OCI-LY7 (cell line): ENCODE results near the gene RALBP1. TPM values are rescaled to one million over a fixed set of nuclear protein-coding genes. Genes with fewer than 3 reads are reported as not detected.

Experiments
- BruUV-seq: library from RNA; stranded (reverse); fragments of 400-500 nt; replicated peaks from 2 replicates; lab custom pipeline; 2021; lab: Mats Ljungman, UMichigan
- CTCF ChIA-PET: fragments of 300-600 bp; sonication (Branson Sonifier 250); formaldehyde crosslinking; loops from one replicate; lab custom pipeline; 2022; ENCODE audit warnings: antibody characterized with exemption; ENCODE audit not compliant: unreplicated experiment; lab: Charles Lee
- POLR2A ChIA-PET: fragments of 300-600 bp; sonication (Branson Sonifier 250); formaldehyde crosslinking; loops from one replicate; lab custom pipeline; 2022; ENCODE audit warnings: antibody characterized with exemption; lab: Charles Lee
- DNase-seq: peaks from one replicate; pipeline ENCODE4 v3.0.0-alpha.2; 2015; ENCODE audit warnings: low spot score
- H2AFZ ChIP-seq: fragments of 200-600 bp; sonication (generic), shearing (Covaris generic); 2 replicates; pipeline ENCODE4 v1.6.1; 2014; ENCODE audit warnings: mild to moderate bottlenecking, antibody characterized with exemption, low read length, moderate library complexity
- H3K27ac ChIP-seq: fragments of 200-600 bp; sonication (generic); 2 replicates; pipeline ENCODE4 v1.5.1; 2014; ENCODE audit warnings: mixed run types, low read depth, mild to moderate bottlenecking, moderate library complexity, low read length, inconsistent platforms; ENCODE audit not compliant: poor library complexity, severe bottlenecking
- H3K36me3 ChIP-seq: fragments of 200-600 bp; sonication (generic); 2 replicates; pipeline ENCODE4 v1.6.1; 2014; ENCODE audit warnings: mild to moderate bottlenecking, antibody characterized with exemption, low read length, moderate library complexity, mixed read lengths; ENCODE audit not compliant: insufficient read depth
- H3K4me1 ChIP-seq: fragments of 200-600 bp; sonication (generic); 2 replicates; pipeline ENCODE4 v1.5.1; 2014; ENCODE audit warnings: mild to moderate bottlenecking, low read length; ENCODE audit not compliant: insufficient read depth, poor library complexity, severe bottlenecking
- H3K4me2 ChIP-seq: fragments of 200-600 bp; sonication (generic); 2 replicates; pipeline ENCODE4 v1.6.1; 2014; ENCODE audit warnings: mild to moderate bottlenecking, low read length
- H3K4me3 ChIP-seq: fragments of 200-600 bp; sonication (generic); 2 replicates; pipeline ENCODE4 v1.5.1; 2014; ENCODE audit warnings: mild to moderate bottlenecking, low read depth, low read length; ENCODE audit not compliant: poor library complexity, severe bottlenecking
- H3K79me2 ChIP-seq: fragments of 200-600 bp; sonication (generic); 2 replicates; pipeline ENCODE4 v1.6.1; 2016; ENCODE audit warnings: low read depth, mild to moderate bottlenecking, low read length, moderate library complexity, mixed read lengths; ENCODE audit not compliant: insufficient read depth
- H3K9me2 ChIP-seq: fragments of 200-600 bp; sonication (generic); 2 replicates; pipeline ENCODE4 v1.6.1; 2016; ENCODE audit warnings: mild to moderate bottlenecking, low read length, mixed read lengths; ENCODE audit not compliant: insufficient read depth
- H3K9me3 ChIP-seq: fragments of 200-600 bp; sonication (generic); 2 replicates; pipeline ENCODE4 v1.6.1; 2014; ENCODE audit warnings: mild to moderate bottlenecking, mixed run types, low read length, mixed read lengths
- H4K20me1 ChIP-seq: fragments of 200-600 bp; sonication (generic); 2 replicates; pipeline ENCODE4 v1.6.1; 2014; ENCODE audit warnings: mild to moderate bottlenecking, antibody characterized with exemption, low read length, moderate library complexity, mixed read lengths; ENCODE audit not compliant: insufficient read depth
- EZH2phosphoT487 ChIP-seq: fragments of 200-600 bp; sonication (generic); IDR thresholded peaks from 2 replicates; pipeline ENCODE4 v1.6.1; 2018; ENCODE audit warnings: low read depth, borderline replicate concordance, mild to moderate bottlenecking, mixed run types, antibody characterized with exemption, low read length, moderate library complexity, mixed read lengths
- intact Hi-C: fragments of 100-400 bp; cut with micrococcal nuclease; formaldehyde crosslinking; loops from one replicate; pipeline ENCODE4 v1.10.0; 2022; ENCODE audit not compliant: unreplicated experiment
- total RNA-seq, 2 experiments: library from RNA; depleted of rRNA in 1 of 2; stranded (reverse); fragments of >200 nt in 1 of 2; shearing (Covaris generic) in 1 of 2; gene quantifications; 2 replicates each; pipeline ENCODE4 v1.2.3, GENCODE V29; 2014 to 2022
- TF ChIP-seq, protein P1 (sequence below): fragments of 200-600 bp; sonication (generic); conservative IDR thresholded peaks from 2 replicates; pipeline ENCODE4 v1.5.1; 2014; ENCODE audit warnings: mild to moderate bottlenecking, antibody characterized with exemption, low read length, moderate library complexity, mixed read lengths

RALBP1 gene
- total RNA-seq, 2 experiments from 2014 or later: 78.5 to 96.0 TPM

DNA sequence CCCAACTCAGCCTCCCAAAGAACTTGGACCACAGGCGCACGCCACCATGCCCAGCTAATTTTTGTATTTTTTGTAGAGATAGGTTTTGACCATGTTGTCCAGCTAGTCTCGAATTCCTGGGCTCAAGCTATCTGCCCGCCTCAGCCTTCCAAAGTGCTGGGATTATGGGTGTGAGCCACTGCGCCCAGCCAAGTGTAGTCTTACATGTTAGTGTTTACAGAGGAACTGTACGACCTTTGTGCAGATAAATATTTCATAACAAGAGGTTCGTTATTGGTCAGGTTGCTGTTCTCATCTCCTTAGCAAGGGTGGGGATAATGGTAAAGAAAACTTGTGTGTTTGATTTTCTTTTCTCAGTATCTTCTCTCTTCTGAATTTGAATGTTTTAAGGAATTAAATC lies 46.5 kb downstream of the RALBP1 start:
- no TSS peak for BruUV-seq
- no peak for DNase-seq
- no peaks in the 10 kb centered on the region for H3K9me3 ChIP-seq
- no peak overlapping the region for H3K4me2 ChIP-seq
- no peak overlapping the region for H3K27ac ChIP-seq
- intact Hi-C loops: no loop called here
- no peak for TF ChIP-seq EZH2phosphoT487
- TF ChIP-seq, protein P1, sequence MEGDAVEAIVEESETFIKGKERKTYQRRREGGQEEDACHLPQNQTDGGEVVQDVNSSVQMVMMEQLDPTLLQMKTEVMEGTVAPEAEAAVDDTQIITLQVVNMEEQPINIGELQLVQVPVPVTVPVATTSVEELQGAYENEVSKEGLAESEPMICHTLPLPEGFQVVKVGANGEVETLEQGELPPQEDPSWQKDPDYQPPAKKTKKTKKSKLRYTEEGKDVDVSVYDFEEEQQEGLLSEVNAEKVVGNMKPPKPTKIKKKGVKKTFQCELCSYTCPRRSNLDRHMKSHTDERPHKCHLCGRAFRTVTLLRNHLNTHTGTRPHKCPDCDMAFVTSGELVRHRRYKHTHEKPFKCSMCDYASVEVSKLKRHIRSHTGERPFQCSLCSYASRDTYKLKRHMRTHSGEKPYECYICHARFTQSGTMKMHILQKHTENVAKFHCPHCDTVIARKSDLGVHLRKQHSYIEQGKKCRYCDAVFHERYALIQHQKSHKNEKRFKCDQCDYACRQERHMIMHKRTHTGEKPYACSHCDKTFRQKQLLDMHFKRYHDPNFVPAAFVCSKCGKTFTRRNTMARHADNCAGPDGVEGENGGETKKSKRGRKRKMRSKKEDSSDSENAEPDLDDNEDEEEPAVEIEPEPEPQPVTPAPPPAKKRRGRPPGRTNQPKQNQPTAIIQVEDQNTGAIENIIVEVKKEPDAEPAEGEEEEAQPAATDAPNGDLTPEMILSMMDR: no peak
- no peaks in the 10 kb centered on the region for H3K4me1 ChIP-seq
- no peaks in the 10 kb centered on the region for H3K9me2 ChIP-seq
- H2AFZ ChIP-seq: no peak overlapping the region
- peaks cover 4% of the 10 kb centered on the region; the same call in 1 of the 2 replicates for H4K20me1 ChIP-seq
- CTCF ChIA-PET: no interaction called here
- peaks cover 33% of the 10 kb centered on the region for H3K79me2 ChIP-seq
- H3K36me3 ChIP-seq: peaks cover 95% of the 10 kb centered on the region
- POLR2A ChIA-PET: interaction anchor here (0.6 to 1.0 kb wide), 4 partner anchors 11 to 170 kb away, joined by 3 to 5 read pairs (median 3); no protein-coding TSS in a partner anchor
- H3K4me3 ChIP-seq: no peak overlapping the region

DNA sequence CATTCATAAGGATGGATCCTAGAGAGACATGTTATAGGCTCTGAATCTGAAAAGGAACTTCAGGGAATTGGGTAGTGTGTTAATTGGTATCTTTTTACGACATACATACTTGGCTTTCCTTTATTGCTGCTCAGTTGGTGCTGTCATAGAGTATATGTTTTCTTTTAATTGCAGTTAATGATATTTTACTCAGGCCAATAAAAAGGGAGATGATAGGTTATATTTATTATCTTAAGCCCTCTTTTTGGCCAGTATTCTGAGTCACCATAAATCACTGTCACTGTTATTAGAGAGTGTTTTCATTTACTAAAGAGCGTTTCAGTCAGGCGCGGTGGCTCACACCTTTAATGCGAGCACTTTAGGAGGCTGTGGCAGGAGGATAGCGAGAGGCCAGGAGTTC lies 47.6 kb downstream of the RALBP1 start:
- H3K79me2 ChIP-seq: peaks cover 28% of the 10 kb centered on the region
- no peak for DNase-seq
- no peak overlapping the region for H3K4me2 ChIP-seq
- BruUV-seq: no TSS peak
- ChIA-PET POLR2A (interaction anchor here (0.6 to 1.0 kb wide), 2 partner anchors 11 to 46 kb away, joined by 4 read pairs; no protein-coding TSS in a partner anchor), CTCF (no interaction called here)
- intact Hi-C loops: no loop called here
- no peak overlapping the region for H3K4me3 ChIP-seq
- H4K20me1 ChIP-seq: peaks cover 4% of the 10 kb centered on the region; the same call in 1 of the 2 replicates
- H3K27ac ChIP-seq: no peak overlapping the region
- no peak overlapping the region for H2AFZ ChIP-seq
- peaks cover 95% of the 10 kb centered on the region for H3K36me3 ChIP-seq
- no peaks in the 10 kb centered on the region for H3K9me3 ChIP-seq
- H3K4me1 ChIP-seq: no peaks in the 10 kb centered on the region
- no peaks in the 10 kb centered on the region for H3K9me2 ChIP-seq
- TF ChIP-seq EZH2phosphoT487: no peak
- TF ChIP-seq, protein P1: no peak

DNA sequence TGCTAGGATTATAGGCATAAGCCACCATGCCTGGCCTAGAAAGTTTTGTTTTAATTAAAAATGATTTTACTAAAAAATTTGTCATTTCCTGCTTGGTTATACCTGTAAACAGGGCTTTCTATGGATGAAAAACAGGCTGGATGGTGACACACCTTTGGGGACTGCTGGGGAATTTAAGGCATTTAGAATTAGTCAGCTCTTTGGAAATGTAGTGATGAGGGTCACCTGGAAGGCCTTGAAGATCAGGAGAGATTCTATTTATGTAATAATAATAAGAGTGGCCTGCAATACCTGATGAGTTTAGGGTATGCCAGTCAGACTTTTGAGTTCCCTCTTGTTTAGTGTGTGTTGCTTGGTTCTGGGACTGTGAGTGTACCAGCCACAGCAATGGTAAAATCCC lies 51.1 kb downstream of the RALBP1 start:
- Histone ChIP-seq H3K4me2 (no peak overlapping the region), H2AFZ (no peak overlapping the region), H3K4me3 (no peak overlapping the region), H3K79me2 (no peaks in the 10 kb centered on the region), H3K9me2 (no peaks in the 10 kb centered on the region), H3K36me3 (peaks cover 99% of the 10 kb centered on the region), H3K4me1 (no peaks in the 10 kb centered on the region), H3K27ac (no peak overlapping the region), H3K9me3 (no peaks in the 10 kb centered on the region), H4K20me1 (no peaks in the 10 kb centered on the region)
- POLR2A ChIA-PET: no interaction called here
- BruUV-seq: no TSS peak
- CTCF ChIA-PET: no interaction called here
- TF ChIP-seq, protein P1: no peak
- TF ChIP-seq EZH2phosphoT487: no peak
- intact Hi-C loops: no loop called here
- no peak for DNase-seq
